ENCODE results near the gene CDH12. TPM values are rescaled to one million over a fixed set of nuclear protein-coding genes. Genes with fewer than 3 reads are reported as not detected.
A peak's percentile ranks its signal among the peaks of the same experiment; 100 is the strongest.

Gene CDH12
- total and polyA plus RNA-seq, 4 donors = 0.02 to 3.7 (median 0.31) TPM; not detected in 1

DNA sequence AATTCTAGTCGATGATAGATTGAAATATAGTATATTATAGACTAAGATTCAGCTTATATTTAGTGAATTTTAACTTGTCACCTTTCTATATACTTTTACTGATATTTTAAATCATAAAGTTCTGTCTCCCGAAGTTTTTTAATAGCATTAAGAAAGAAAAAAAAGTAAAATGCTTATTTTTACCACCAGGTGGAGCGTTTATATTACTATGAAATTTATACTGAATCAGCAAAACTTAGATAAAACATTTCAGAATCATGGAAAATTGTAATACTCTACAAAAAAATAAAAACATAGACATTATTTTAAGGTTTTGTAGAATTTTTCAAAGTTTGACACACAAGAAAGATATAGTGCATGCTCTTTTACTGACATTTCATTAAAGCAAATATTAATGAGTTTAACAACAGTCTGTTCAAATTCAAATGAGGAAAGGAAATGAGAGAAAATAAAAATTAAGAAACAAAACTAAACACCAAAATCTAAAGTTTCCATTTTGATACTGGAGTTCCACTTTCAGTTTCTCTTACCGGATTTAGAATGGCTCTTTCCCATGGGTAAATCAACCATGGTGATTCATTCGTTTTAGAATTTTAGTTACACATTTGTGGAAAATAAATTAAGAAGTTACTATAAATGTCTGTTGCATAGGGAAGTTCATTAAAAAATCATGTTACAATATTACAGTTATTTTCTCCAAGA is 1035.3 kb downstream of the CDH12 start:
- Histone ChIP-seq H3K36me3 (ENCODE audit: control insufficient read depth in 4 of 4, insufficient read depth in 4 of 4, low read length in 4 of 4) (no peaks in the 10 kb centered on the region), H3K4me3 (no peak overlapping the region), H3K4me1 (ENCODE audit: control insufficient read depth in 5 of 5, insufficient read depth in 5 of 5, low read length in 5 of 5) (peaks cover 0 to 4% (median 0%) of the 10 kb centered on the region in 5 donors), H3K9ac (ENCODE audit: insufficient read depth in 1 of 2, low read length in 2 of 2) (no peak overlapping the region), H3K9me3 (ENCODE audit: control insufficient read depth in 4 of 4, insufficient read depth in 3 of 4, low read length in 3 of 4) (no peaks in the 10 kb centered on the region), H3K27ac (ENCODE audit: low read depth in 1 of 2, low read length in 1 of 2) (no peak overlapping the region), H3K27me3 (ENCODE audit: control insufficient read depth in 3 of 3, insufficient read depth in 3 of 3, low read length in 2 of 3) (no peaks in the 10 kb centered on the region)
- ATAC-seq (ENCODE audit: insufficient read depth, low FRiP score) = no peak
- 32 to 42% methylated on average over 5 of the region's 5 CpGs for WGBS, 2 donors
- TF ChIP-seq, protein P1, sequence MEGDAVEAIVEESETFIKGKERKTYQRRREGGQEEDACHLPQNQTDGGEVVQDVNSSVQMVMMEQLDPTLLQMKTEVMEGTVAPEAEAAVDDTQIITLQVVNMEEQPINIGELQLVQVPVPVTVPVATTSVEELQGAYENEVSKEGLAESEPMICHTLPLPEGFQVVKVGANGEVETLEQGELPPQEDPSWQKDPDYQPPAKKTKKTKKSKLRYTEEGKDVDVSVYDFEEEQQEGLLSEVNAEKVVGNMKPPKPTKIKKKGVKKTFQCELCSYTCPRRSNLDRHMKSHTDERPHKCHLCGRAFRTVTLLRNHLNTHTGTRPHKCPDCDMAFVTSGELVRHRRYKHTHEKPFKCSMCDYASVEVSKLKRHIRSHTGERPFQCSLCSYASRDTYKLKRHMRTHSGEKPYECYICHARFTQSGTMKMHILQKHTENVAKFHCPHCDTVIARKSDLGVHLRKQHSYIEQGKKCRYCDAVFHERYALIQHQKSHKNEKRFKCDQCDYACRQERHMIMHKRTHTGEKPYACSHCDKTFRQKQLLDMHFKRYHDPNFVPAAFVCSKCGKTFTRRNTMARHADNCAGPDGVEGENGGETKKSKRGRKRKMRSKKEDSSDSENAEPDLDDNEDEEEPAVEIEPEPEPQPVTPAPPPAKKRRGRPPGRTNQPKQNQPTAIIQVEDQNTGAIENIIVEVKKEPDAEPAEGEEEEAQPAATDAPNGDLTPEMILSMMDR (IDR thresholded peaks at IDR 0.05; ENCODE audit: control extremely low read depth, extremely low read depth) = no peak
- peak in 2 of 3 donors; percentile 22 to 42 for DNase-seq

DNA sequence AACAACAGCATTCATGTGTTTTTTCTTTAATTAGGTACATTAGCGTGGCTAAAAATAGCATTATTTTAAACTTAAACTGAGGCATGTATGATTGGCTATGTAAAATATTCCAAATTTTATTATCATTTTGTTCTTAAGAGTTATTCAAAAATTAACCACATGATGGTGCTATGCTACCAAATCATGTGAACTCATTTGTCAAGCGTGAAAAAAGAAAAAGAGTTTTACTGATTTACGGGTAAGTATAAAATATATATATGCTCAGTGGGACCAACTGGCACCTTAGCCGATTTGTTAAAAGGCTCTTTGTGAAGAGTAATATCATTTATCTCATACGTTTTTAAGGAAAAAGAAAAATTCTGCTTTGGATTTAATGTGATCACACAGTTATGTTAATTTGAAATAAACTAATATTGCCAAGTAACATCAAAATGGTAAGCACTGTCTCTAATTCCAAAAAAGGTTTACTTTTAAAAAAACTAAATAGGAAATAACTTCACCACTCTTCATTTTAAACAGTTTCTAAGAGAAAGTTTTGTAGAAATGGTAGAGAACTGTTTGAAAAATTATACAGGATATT is 1042.3 kb downstream of the CDH12 start:
- ATAC-seq (ENCODE audit: insufficient read depth, low FRiP score) (no peak), DNase-seq (peak in 2 of 3 donors; percentile 23 to 60)
- no peaks in the 10 kb centered on the region for H3K27me3 ChIP-seq (ENCODE audit: control insufficient read depth in 3 of 3, insufficient read depth in 3 of 3, low read length in 2 of 3)
- TF ChIP-seq, protein P1 (IDR thresholded peaks at IDR 0.05; ENCODE audit: control extremely low read depth, extremely low read depth) = no peak
- no peaks in the 10 kb centered on the region for H3K36me3 ChIP-seq (ENCODE audit: control insufficient read depth in 4 of 4, insufficient read depth in 4 of 4, low read length in 4 of 4)
- H3K4me3 ChIP-seq = no peak overlapping the region
- no peak overlapping the region for H3K27ac ChIP-seq (ENCODE audit: low read depth in 1 of 2, low read length in 1 of 2)
- 29 to 39% methylated on average over 5 of the region's 5 CpGs for WGBS, 2 donors
- H3K9ac ChIP-seq (ENCODE audit: insufficient read depth in 1 of 2, low read length in 2 of 2) = no peak overlapping the region
- peaks cover 0 to 4% (median 0%) of the 10 kb centered on the region in 5 donors for H3K4me1 ChIP-seq (ENCODE audit: control insufficient read depth in 5 of 5, insufficient read depth in 5 of 5, low read length in 5 of 5)
- H3K9me3 ChIP-seq (ENCODE audit: control insufficient read depth in 4 of 4, insufficient read depth in 3 of 4, low read length in 3 of 4) = no peaks in the 10 kb centered on the region

DNA sequence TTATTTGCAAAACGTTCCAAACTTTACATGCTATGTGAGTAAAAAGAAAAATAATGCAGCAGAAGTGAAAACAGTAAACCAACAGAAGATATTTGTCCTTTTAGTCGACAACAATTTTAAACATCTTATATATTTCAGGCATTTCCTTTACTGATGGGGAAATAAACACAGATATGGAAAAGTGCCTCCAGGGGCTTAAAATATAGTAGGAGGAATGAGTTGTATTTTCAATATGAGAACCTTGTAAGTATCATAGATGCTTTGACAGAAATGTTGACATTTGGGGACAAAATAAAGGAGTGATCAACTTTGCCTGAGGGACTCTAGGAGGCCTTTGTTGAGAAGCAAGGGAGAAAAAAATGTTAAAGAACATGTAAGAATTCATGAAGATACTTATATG is 1043.5 kb downstream of the CDH12 start:
- TF ChIP-seq, protein P1 (IDR thresholded peaks at IDR 0.05; ENCODE audit: control extremely low read depth, extremely low read depth) = no peak
- Histone ChIP-seq H3K9me3 (ENCODE audit: control insufficient read depth in 4 of 4, insufficient read depth in 3 of 4, low read length in 3 of 4) (no peaks in the 10 kb centered on the region), H3K9ac (ENCODE audit: insufficient read depth in 1 of 2, low read length in 2 of 2) (no peak overlapping the region), H3K27ac (ENCODE audit: low read depth in 1 of 2, low read length in 1 of 2) (no peak overlapping the region), H3K4me1 (ENCODE audit: control insufficient read depth in 5 of 5, insufficient read depth in 5 of 5, low read length in 5 of 5) (no peaks in the 10 kb centered on the region), H3K36me3 (ENCODE audit: control insufficient read depth in 4 of 4, insufficient read depth in 4 of 4, low read length in 4 of 4) (no peaks in the 10 kb centered on the region), H3K4me3 (no peak overlapping the region), H3K27me3 (ENCODE audit: control insufficient read depth in 3 of 3, insufficient read depth in 3 of 3, low read length in 2 of 3) (no peaks in the 10 kb centered on the region)
- no peak for ATAC-seq (ENCODE audit: insufficient read depth, low FRiP score)
- no peak for DNase-seq
- WGBS, 2 donors = 45 to 65% methylated on average over 2 of the region's 2 CpGs

Measured in lung (tissue), 12 donors.